Stimulated activated naive CD4-positive, alpha-beta T cell treated with Interleukin-2 at 50 U/mL for 16 hours (primary cell): ENCODE measurements around the gene PEX10.
"Not testable (repeated sequence)": the region's sequence is repeated elsewhere in the genome, so short reads cannot be mapped to it uniquely, and the experiment has no call there.

Experiments
- DNase-seq: peaks from one replicate; lab custom pipeline; 2025; lab: John Stamatoyannopoulos, UW

PEX10 gene

DNA sequence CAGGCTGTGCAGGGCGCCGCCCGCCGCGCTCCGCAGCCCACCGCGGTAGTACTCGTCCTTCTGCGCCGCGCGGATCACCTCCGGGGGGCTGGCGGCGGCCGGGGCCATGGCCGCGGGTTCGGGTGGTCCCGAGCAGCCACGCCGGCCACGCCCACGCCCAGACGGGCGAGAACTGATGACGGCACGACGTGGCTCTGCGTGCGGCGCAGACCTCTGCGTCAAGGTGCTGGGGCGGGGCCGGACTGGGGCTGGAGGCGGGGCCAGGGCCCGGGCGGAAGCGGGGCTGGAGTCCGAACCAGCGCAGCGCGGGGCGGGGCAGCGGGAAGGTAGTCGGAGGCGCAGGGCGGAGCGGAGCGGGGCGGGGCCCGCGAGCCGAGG lies at the start of gene PEX10:
Gene PEX10 (minus strand): TSS at position 170 of the 378 bp plus-strand sequence. CDS start 62 bp downstream, at position 108.
- DNase-seq = peak; percentile 98

DNA sequence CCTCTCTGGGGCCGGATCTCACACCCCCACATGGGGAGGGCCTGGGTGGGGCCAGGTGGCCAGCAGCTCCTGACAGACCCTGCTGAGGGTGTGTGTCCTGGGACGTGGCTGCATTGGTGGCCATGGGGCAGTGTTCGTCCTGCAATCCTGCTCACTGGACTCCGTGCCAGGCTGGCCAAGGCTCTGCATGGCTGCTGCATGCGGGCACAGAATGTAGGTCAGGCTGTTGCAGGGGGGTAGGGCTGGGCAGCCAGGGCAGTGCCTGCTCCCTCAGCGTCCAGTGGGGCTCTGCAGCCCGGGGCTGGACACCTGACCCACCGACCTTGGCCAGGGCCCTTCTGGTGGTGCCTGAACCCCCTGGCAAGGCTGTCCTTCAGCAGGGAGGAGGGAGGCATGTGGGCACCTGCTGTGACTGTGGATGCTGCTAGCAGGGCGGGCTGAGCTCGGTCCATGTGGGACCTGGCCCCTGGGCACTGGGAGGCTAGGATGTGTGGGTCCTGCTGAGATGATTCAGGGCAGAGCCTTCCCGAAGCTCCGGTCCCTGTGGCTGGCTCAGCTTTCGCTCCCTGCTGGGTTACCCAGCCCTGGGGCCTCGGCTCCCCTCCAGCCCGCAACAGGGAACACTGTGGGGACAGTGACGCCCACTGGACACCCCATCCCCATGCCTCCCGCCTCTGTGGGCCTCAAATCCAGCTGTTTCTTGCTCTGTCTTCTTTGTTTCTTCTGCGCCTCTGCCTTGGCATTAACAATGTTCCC lies 48.8 kb upstream of the PEX10 start:
- DNase-seq = no peak

DNA sequence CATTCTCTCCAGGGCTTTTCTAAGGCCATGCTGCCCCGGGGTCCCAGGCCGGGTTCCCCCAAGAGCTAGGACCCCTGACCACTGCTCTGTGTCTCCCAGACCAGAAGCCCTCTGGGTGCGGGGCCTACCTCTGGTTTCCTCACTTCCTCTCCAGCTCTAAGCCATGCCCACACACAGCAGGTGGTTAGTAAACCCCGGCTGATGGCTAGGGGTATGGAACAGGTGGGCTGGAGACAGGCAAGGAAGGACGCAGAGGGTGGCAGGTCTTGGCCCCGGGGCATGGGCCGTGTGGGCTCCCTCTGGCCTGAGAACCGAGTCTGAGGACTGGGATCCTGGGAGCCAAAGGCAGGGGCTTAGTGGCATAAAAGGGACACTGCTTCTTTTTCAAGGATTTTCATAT lies 47.8 kb upstream of the PEX10 start:
- DNase-seq = no peak

GRCh38 chr1:2459757-2460156 lies 47.4 kb upstream of the PEX10 start:
- no peak for DNase-seq

DNA sequence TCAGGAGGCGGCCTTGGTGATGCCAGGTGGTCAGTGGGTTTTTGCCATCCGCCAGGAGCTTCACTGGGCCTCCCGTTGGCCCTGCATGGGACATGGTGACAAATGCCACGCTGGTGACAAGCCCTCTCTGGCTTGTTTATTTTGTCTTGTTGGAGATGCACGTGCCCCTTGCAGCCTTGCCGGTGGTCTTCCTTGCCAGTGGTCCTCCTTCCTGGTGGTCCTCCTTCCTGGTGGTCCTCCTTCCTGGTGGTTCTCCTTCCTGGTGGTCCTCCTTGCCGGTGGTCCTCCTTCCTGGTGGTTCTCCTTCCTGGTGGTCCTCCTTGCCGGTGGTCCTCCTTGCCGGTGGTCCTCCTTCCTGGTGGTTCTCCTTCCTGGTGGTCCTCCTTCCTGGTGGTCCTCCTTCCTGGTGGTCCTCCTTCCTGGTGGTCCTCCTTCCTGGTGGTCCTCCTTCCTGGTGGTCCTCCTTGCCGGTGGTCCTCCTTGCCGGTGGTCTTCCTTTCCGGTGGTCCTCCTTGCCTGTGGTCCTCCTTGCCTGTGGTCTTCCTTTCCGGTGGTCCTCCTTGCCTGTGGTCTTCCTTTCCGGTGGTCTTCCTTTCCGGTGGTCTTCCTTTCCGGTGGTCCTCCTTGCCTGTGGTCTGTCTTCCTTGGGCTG lies 46.9 kb upstream of the PEX10 start:
- not testable (repeated sequence) for DNase-seq

DNA sequence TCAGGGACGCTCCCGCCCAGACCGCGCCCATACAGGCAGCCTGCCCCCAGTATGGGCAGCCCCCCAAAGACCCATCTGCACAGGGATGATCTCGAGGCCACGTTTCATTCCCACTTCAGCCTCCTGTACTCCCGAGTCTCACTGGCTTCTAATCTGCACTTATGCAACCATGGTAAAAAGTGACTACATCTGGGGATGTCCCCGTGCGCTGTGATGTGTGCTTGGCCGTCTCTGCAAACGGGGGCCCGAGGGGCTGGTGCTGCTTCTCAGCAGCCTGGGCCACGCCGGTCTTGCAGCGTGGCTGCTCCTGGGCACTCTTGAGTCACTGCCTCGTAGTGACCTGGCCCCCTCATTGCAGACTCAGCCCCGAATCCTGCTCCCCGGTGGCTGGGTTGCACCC lies 46.3 kb upstream of the PEX10 start:
- DNase-seq = no peak

GRCh38 chr1:2457444-2457843 lies 45.1 kb upstream of the PEX10 start:
- DNase-seq = no peak

GRCh38 chr1:2455757-2456156 lies 43.4 kb upstream of the PEX10 start:
- DNase-seq = no peak

DNA sequence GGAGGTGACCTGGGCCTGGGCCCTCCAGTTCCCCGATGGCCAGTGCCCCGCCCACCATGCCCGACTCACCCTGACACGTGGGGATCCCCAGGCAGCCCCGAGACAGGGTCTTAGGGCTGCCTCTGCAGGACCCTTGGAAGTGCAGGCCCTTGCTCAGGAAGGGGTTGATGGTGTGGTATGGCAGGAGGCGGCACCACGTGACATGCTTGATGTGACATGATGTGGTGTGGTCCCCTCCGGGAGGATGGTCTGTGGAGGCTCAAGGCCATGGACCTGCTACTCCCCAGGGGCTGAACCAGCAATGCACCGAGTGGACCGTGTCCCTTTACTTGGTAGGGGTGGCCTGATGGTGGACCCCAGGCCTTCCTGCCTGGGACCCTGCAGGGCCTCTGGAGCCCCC lies 41.9 kb upstream of the PEX10 start:
- no peak for DNase-seq

DNA sequence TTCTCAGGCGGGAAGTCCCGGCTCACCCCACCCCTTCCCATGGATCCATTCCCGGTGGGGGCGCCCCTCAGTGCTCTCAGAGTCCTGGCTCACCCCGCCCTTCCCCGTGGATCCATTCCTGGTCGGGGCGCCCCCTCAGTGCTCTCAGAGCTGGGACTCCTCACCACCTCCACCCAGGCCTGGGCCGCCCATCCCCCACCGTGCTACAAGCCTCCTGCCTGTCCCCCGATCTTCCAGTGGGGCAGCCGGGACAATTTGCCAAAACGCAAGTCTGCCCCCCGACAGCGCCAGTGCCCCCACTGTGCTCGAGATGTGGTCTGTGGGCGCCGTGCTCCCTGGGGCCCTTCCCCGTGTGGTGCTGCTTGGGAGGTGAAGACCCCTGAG lies 40.6 kb upstream of the PEX10 start:
- DNase-seq = no peak

- DNase-seq = no peak
Observed at GRCh38 chr1:2452201-2452931, 40.0 kb upstream of the PEX10 start.

- no peak for DNase-seq
Observed at GRCh38 chr1:2451741-2452140, 39.4 kb upstream of the PEX10 start.

GRCh38 chr1:2449636-2450454 lies 37.5 kb upstream of the PEX10 start:
- no peak for DNase-seq

- no peak for DNase-seq
Observed at GRCh38 chr1:2448098-2448445, 35.7 kb upstream of the PEX10 start.

- DNase-seq = no peak
Observed at GRCh38 chr1:2447276-2448097, 35.1 kb upstream of the PEX10 start.

- no peak for DNase-seq
Observed at GRCh38 chr1:2446861-2447260, 34.5 kb upstream of the PEX10 start.

DNA sequence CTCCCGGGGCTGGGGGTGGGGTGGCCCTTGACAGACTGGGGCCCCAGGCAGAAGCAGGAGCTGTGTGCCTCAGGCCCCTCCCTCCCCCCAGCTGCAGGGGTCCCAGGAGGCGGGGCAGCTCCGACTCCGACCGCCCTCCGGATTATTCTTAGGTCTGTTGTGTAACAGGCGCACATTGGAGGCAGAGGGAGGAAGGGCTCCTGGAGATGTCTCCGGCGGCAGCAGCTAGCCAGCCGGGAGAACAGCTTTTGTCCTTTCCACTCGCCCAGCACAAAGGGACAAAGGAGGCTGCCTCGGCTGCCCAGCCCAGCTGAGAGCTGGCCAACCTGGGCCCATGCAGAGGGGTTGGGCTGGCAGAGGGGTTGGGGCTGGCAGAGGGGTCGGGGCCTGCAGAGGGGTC lies 34.0 kb upstream of the PEX10 start:
- no peak for DNase-seq

- DNase-seq = no peak
Observed at GRCh38 chr1:2445823-2446215, 33.5 kb upstream of the PEX10 start.

DNA sequence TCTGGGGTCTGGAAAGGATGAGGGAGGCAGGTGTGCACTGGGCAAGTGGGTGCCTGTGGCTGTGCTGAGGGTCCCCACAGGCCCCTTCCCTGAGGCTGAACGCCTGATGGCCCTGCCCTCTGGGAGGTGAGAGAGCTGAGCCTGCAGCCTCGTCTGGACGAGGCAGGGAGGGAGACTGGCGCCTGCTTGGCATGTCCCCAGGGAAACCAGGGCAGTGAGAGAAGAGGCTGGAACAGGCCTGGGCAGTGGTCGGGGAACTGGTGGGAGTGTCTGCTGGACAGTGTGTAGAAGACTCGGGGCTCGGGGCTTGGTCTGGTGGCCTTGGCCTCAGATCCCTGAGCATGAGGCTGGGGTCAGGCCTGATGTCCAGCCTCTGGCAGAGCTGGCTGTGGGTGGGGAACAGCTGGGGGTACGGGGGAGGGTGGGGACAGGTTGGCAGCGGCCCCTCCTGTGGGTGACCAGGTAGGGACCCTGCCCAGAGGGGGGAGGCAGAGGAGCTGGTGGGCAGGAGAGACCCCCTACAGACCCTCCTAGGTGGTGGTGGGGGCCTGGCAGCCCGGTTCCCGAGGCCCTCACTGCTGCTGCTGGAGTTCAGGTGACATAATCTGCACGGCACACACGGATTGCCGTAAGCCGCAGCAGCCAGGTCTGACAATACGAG lies 32.9 kb upstream of the PEX10 start:
- DNase-seq = no peak

GRCh38 chr1:2444138-2444591 lies 31.8 kb upstream of the PEX10 start:
- no peak for DNase-seq
